GM18502 (cell line): ENCODE results near the gene RAD18.

Experiments
- ATAC-seq: cut with Tn5 transposase; IDR thresholded peaks from one replicate; pipeline ENCODE4 v1.9.1; 2021; ENCODE audit warnings: mild to moderate bottlenecking; ENCODE audit not compliant: unreplicated experiment, poor library complexity

Gene RAD18

GRCh38 chr3:8967553-8967952 is 4.3 kb upstream of the RAD18 start:
- ATAC-seq, result no peak

DNA sequence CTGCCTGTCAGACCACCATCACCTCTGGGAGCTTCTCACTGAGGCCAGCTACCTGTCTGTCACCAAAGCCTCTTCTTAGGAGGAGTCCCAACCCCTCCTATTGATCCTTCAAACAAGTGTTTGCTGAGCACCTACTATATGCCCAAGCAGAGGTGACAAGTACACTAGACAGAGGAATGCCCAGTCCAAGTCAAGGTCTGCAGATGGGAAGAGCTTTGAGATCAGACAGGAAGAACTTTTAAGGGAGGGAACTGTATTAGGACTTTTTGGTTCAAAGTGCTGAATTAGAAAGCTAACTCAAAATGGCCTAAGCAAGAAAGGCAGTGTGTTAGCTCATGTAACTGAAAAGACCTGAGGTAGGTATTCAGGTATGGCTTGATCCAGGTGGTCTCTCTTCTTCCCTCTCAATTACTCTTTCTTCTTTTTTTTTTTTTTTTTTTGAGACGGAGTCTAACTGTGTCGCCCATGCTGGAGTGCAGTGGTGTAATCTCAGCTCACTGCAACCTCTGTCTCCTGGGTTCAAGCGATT is 3.6 kb upstream of the RAD18 start:
- no peak for ATAC-seq

GRCh38 chr3:8966150-8966819 is 3.0 kb upstream of the RAD18 start:
- ATAC-seq, result no peak

GRCh38 chr3:8964436-8965370 is 1.4 kb upstream of the RAD18 start:
- ATAC-seq, result no peak

GRCh38 chr3:8962226-8962861 is 928 bp downstream of the RAD18 start:
- no peak for ATAC-seq

DNA sequence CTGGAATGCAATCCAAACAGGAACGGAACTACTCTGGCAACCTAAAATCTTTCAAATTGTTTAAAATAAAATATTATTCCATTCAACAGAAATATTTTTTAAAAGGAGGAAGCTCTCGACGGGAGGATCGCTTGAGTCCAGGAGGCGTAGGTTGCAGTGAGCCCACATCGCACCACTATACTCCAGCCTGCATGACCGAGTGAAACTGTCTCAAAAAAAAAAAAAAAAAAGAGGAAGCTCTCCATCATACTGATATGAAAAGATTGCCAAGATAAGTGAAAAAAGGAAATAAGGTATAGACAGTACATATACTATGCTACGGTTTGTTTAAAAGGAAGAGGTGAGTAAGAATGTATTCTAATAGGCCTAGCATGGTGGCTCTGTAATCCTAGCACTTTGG is 3.6 kb downstream of the RAD18 start:
- no peak for ATAC-seq

GRCh38 chr3:8954938-8955763 is 8.1 kb downstream of the RAD18 start:
- ATAC-seq, result peak; percentile 82

- ATAC-seq, result no peak
These were observed 10.0 kb downstream of the RAD18 start for GRCh38 chr3:8953313-8953712.

GRCh38 chr3:8952130-8952529 is 11.1 kb downstream of the RAD18 start:
- ATAC-seq, result no peak

- ATAC-seq, result no peak
These were observed 17.2 kb downstream of the RAD18 start for GRCh38 chr3:8945890-8946600.

DNA sequence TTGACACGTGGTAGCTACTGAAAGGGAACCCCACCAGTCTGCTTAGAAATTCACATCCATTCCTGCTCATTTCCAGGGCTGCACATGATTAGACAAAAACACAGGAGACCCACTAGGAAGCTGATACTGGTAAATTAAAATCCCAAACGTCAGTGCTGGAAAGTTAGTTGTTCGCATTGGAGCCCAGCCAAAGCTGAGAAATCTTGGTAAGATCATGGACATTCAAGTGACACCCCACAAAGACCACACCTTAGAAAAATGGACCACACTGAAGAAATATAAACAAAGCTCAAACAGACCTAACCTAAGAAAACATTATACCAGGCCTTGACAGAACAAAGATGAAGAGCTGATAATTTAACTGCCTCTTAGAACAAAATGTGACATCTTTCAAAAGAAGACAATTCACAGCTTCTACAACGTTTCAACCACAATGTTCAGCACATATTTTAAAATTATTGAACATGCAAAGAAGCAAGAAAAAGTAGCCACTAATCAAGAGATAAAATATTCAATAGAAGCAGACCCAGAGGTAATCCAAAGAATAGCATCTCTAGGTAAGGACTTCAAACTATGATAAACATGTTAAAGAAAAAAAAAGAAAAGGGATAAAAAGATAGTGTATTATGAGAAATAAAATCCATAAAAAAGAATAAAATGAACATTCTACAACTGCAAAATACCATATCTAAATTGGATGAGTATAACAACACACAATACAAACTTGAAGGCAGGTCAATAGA is 20.4 kb downstream of the RAD18 start:
- ATAC-seq, result no peak

DNA sequence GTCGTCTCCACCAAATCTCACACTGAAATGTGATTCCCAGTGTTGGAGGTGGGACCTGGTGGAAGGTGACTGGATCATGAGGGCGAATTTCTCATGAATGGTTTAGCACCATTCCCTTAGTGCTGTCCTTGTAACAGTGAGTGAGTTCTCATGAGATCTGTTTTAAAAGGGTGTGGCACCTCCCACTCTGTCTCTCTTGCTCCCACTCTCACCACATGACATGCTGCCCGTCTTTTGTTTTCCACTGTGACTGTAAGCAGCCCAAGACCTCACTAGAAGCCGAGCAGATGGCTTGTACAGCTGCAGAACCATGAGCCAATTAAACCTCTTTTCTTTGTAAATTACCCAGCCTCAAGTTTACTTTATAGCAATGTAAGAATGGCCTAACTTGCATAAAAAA is 21.2 kb downstream of the RAD18 start:
- no peak for ATAC-seq

GRCh38 chr3:8938021-8938420 is 25.3 kb downstream of the RAD18 start:
- ATAC-seq, result peak; percentile 63

- no peak for ATAC-seq
These were observed 25.9 kb downstream of the RAD18 start for GRCh38 chr3:8937064-8938020.

DNA sequence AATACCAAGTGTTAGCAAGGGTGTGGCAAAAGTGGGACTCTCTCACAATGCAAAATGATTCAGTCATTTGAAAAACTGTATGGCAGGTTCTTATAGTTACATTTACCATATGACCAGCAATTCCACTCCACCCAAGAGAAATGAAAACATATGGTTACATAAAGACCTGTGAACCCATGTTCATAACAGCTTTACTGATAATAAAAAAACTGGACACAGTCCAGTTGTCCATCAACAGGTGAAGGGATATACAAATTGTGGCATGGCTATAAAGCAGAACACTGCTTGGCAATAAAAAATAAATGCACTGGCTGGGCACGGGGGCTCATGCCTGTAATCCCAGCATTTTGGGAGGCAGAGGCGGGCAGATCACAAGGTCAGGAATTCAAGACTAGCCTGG is 30.8 kb downstream of the RAD18 start:
- no peak for ATAC-seq

- ATAC-seq, result no peak
These were observed 31.9 kb downstream of the RAD18 start for GRCh38 chr3:8931342-8931741.

GRCh38 chr3:8929860-8930259 is 33.4 kb downstream of the RAD18 start:
- no peak for ATAC-seq

GRCh38 chr3:8914491-8914890 is 48.8 kb downstream of the RAD18 start:
- ATAC-seq, result no peak
